ENCODE measurements around the gene DMXL2.

DNA sequence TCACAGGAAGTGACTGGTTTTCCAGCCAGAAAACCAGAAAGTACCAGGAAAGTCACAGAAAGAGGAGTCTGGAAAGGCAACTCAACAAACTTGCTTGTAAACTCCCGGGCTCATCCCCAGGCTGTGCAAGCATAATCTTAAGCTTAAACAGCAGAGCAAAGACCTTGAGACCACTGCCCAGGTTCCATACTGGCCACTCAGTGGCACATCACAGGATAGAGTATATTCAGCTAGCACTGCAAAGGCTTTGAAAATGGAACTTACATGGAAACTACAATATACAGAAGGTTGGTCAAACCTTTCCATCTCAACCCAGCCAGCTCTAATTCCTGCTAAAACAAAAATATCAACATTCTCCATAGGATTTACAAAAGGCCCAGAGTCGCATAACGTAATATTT, 20.1 kb downstream of the DMXL2 start:
- TF ChIP-seq GATA2 (IDR thresholded peaks at IDR 0.05; ENCODE audit: low read depth, low read length) (no peak), GATA3 (IDR thresholded peaks at IDR 0.05; ENCODE audit: low read depth, low read length) (no peak)
